Uterus (tissue), 4 donors: ENCODE data around the gene CRISPLD2. TPM values are rescaled to one million over a fixed set of nuclear protein-coding genes. Genes with fewer than 3 reads are reported as not detected.
A peak's percentile ranks its signal among the peaks of the same experiment; 100 is the strongest.

Experiments used
- DNase-seq, 2 donors: peaks; one replicate each; pipeline ENCODE4 v3.0.0-alpha.2; 2019 to 2020
- H3K27ac ChIP-seq, 2 donors: fragments of 200-600 bp; sonication (generic); 1 replicate in 1 of 2; 2 replicates in 1 of 2; pipeline ENCODE4 v1.5.1; 2016 to 2018
- H3K27me3 ChIP-seq, 2 donors: fragments of 200-600 bp; sonication (generic); one replicate each; pipeline ENCODE4 v1.5.1; 2018 to 2019; ENCODE audit warnings: control low read depth in 1 of 2
- H3K36me3 ChIP-seq, 2 donors: fragments of 200-600 bp; sonication (generic); one replicate each; pipeline ENCODE4 v1.5.1; 2019; ENCODE audit warnings: control low read depth in 1 of 2
- H3K4me1 ChIP-seq, 2 donors: fragments of 200-600 bp; sonication (generic); one replicate each; pipeline ENCODE4 v1.5.1; 2018 to 2019; ENCODE audit warnings: control low read depth in 1 of 2
- H3K4me3 ChIP-seq, 2 donors: fragments of 200-600 bp; sonication (generic); 1 replicate in 1 of 2; 2 replicates in 1 of 2; pipeline ENCODE4 v1.5.1; 2018 to 2019; ENCODE audit warnings: mild to moderate bottlenecking in 1 of 2
- H3K9me3 ChIP-seq, 2 donors: fragments of 200-600 bp; sonication (generic); one replicate each; pipeline ENCODE4 v1.5.1; 2019; ENCODE audit warnings: control low read depth in 1 of 2
- CTCF ChIP-seq, 4 experiments: fragments of 200-600 bp in 2 of 4; fragments of 450-650 bp in 2 of 4; sonication (generic) in 2 of 4; IDR thresholded peaks; one replicate each; pipeline ENCODE4 v1.5.1; 2016 to 2019; ENCODE audit warnings: antibody characterized with exemption in 4 of 4, mild to moderate bottlenecking in 2 of 4, moderate library complexity in 1 of 4
- POLR2A ChIP-seq, 2 donors: fragments of 450-650 bp; IDR thresholded peaks; one replicate each; pipeline ENCODE4 v1.6.1; 2016; ENCODE audit warnings: antibody characterized with exemption in 2 of 2, mild to moderate bottlenecking in 1 of 2, moderate library complexity in 1 of 2
- intact Hi-C: fragments of 100-400 bp; cut with DNase I; formaldehyde crosslinking; loops from one replicate; pipeline ENCODE4 v1.15.1; 2023; ENCODE audit warnings: low total_unique reads
- total RNA-seq, 4 donors: library from RNA; depleted of rRNA in 3 of 4; stranded (reverse); fragments of >200 nt in 3 of 4; gene quantifications; one replicate each; pipeline versions ENCODE4 v1.1.0 to v1.2.4, GENCODE V29; 2014 to 2023
- donor health status: DM: yes; HTN: yes; CAD: no.

CRISPLD2 gene
- total RNA-seq, 4 donors from 2014 or later = 108 to 441 (median 190) TPM

DNA sequence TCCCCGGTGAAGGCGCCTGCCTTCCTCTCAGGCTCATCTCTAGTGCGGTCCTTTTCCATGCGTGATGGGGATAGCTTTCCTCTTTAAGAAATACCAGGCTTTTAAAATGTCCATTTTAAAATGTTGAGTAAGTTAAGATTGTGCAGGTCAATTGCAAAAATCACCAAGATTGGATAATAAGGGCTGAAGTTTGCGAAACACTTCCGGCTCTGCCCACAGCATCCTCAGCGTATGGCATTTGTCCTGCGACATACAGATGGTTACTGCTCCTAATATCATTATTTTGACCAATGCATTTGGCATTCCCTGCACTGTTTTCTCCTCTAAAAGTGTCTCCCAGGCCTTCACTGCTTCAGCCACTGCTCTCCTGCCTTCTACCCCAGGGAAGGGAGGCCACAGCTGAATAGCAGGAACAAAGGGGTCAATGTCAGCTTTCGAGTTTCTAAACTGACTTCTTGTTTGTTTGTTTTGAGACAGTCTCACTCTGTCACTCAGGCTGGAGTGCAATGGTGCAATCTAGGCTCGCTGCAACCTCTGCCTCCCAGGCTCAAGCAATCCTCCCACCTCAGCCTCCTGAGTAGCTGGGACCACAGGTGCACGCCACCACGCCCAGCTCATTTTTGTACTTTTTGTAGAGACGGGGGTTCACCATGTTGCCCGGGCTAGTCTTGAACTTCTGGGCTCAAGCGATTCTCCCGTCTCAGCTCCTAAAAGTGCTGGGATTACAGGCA lies 91.9 kb downstream of the CRISPLD2 start:
- no peak for TF ChIP-seq POLR2A (IDR thresholded peaks at IDR 0.05)
- no peak for TF ChIP-seq CTCF (IDR thresholded peaks at IDR 0.05)
- intact Hi-C loops = no loop called here
- Histone ChIP-seq H3K4me1 (peaks cover 0 to 13% of the 10 kb centered on the region in 2 donors), H3K36me3 (no peaks in the 10 kb centered on the region), H3K9me3 (no peaks in the 10 kb centered on the region), H3K4me3 (no peak overlapping the region), H3K27me3 (no peaks in the 10 kb centered on the region), H3K27ac (no peak overlapping the region)
- DNase-seq = no peak

DNA sequence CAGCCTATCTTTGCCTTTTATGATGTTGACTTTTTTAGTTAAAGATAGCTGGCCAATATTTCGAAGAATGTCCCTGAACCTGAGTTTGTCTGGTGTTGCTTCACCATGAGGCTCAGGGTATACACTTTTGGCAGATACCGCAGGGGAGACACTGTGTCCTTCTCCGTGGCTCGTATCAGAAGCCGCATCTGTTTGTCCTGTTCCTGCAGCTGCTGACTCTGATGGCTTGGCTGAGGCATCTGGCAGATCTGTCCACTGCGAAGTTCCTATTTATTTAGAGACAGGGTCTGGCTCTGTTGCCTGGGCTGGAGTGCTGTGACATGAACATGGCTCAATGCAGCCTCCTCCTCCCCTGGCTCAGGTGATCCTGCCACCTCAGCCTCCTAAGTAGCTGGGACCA lies 93.5 kb downstream of the CRISPLD2 start:
- intact Hi-C loops = no loop called here
- H3K4me1 ChIP-seq = peaks cover 0 to under 1% of the 10 kb centered on the region in 2 donors
- TF ChIP-seq POLR2A (IDR thresholded peaks at IDR 0.05) (no peak), CTCF (IDR thresholded peaks at IDR 0.05) (no peak)
- H3K9me3 ChIP-seq = no peaks in the 10 kb centered on the region
- no peaks in the 10 kb centered on the region for H3K36me3 ChIP-seq
- H3K4me3 ChIP-seq = no peak overlapping the region
- peak overlapping the region; percentile 45 to 63 for H3K27ac ChIP-seq
- peak; percentile 69 to 83 for DNase-seq
- no peaks in the 10 kb centered on the region for H3K27me3 ChIP-seq

DNA sequence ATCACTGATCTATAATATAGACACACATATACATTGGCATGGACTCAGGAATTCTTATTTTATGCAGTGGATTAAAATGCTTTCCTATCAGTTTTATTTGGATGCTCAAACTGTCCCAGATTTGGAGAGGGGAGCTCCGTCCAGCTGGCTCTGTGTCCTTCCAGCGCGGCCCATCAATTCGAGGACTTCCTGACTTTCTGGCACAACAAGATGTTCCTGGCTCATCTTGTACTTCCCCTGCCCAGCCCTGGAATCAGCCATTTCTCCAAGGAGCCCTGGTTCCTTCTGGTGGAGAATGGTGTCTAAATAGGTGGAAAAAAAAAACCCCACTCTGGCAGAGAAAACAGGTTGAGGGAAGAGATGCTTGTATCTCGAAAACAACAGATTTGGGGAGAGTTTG lies 94.5 kb downstream of the CRISPLD2 start:
- Histone ChIP-seq H3K4me3 (no peak overlapping the region), H3K27ac (peak overlapping the region; percentile 18 to 63), H3K9me3 (no peaks in the 10 kb centered on the region), H3K27me3 (no peaks in the 10 kb centered on the region), H3K36me3 (no peaks in the 10 kb centered on the region), H3K4me1 (no peaks in the 10 kb centered on the region)
- DNase-seq = peak in 1 of 2 donors; percentile 61
- intact Hi-C loops = no loop called here
- no peak for TF ChIP-seq CTCF (IDR thresholded peaks at IDR 0.05)
- no peak for TF ChIP-seq POLR2A (IDR thresholded peaks at IDR 0.05)

DNA sequence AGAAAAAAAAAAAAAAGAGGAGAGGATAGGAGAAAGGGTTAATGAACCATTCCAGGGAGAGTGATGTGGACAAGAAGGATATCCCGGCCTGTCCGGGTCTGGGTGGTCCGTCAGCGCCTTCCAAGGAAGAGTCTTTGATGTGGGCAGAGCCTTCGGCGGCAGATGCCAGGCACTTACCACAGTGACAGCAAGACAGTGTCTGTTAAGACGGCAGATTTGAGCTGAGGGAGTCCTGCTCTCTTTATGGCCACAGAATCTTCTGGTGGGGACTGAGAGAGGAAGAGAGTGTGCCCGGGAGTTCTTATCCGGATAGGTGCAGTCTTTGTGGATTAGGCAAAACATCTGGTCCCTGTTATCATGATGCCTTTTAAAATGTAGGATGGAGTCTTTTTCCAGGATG lies 96.4 kb downstream of the CRISPLD2 start:
- Histone ChIP-seq H3K36me3 (no peaks in the 10 kb centered on the region), H3K4me3 (no peak overlapping the region), H3K27me3 (no peaks in the 10 kb centered on the region), H3K4me1 (no peaks in the 10 kb centered on the region), H3K9me3 (no peaks in the 10 kb centered on the region), H3K27ac (no peak overlapping the region)
- no peak for DNase-seq
- no peak for TF ChIP-seq POLR2A (IDR thresholded peaks at IDR 0.05)
- no peak for TF ChIP-seq CTCF (IDR thresholded peaks at IDR 0.05)
- intact Hi-C loops = no loop called here

DNA sequence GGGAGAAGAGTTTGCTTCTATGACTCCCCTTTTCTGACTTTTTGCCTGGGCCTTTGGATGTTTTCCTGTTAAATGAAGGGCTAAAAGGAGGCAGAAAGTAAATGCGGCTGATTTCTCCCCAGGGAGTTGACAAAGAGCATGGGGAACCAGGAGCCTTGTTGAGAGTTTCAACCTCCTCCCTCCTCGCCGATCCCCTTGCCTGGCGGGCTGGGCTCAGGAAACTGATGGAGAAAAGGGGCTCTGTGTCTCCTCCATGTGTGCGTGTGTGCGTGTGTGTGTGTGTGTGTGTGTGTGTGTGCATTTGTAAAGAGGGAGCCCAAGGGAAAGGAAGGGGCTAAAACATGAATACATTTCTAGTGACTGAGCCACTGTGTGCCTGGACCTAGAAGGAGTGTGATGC lies 97.1 kb downstream of the CRISPLD2 start:
- Histone ChIP-seq H3K36me3 (no peaks in the 10 kb centered on the region), H3K4me1 (no peaks in the 10 kb centered on the region), H3K27ac (no peak overlapping the region), H3K4me3 (no peak overlapping the region), H3K27me3 (no peaks in the 10 kb centered on the region), H3K9me3 (no peaks in the 10 kb centered on the region)
- intact Hi-C loops = no loop called here
- no peak for DNase-seq
- TF ChIP-seq POLR2A (IDR thresholded peaks at IDR 0.05) (no peak), CTCF (IDR thresholded peaks at IDR 0.05) (no peak)
